LNCAP (cell line): Measurements from ENCODE around the gene TMEM203.

ENCODE experiments used
- CTCF ChIP-seq: fragments of 450-650 bp; IDR thresholded peaks from 2 replicates; pipeline ENCODE4 v1.5.1; 2017; ENCODE audit warnings: mild to moderate bottlenecking

The TMEM203 gene

GRCh38 chr9:137217276-137218211, 12.1 kb upstream of the TMEM203 start:
- no peak for TF ChIP-seq CTCF

- no peak for TF ChIP-seq CTCF
Observed at GRCh38 chr9:137216188-137216965, 10.9 kb upstream of the TMEM203 start.

GRCh38 chr9:137215196-137215986, 9.9 kb upstream of the TMEM203 start:
- TF ChIP-seq CTCF, result no peak

GRCh38 chr9:137214620-137215019, 9.2 kb upstream of the TMEM203 start:
- TF ChIP-seq CTCF, result no peak

- no peak for TF ChIP-seq CTCF
Observed at GRCh38 chr9:137213160-137214060, 8.0 kb upstream of the TMEM203 start.

- no peak for TF ChIP-seq CTCF
Observed at GRCh38 chr9:137212520-137212919, 7.1 kb upstream of the TMEM203 start.
